Caco-2 (cell line): ENCODE data around the gene NLGN1. TPM values are rescaled to one million over a fixed set of nuclear protein-coding genes. Genes with fewer than 3 reads are reported as not detected.
A peak's percentile ranks its signal among the peaks of the same experiment; 100 is the strongest.

Experiments
- BruUV-seq: library from RNA; stranded (reverse); fragments of 400-500 nt; replicated peaks from 2 replicates; lab custom pipeline; 2021; lab: Mats Ljungman, UMichigan
- CTCF ChIA-PET: fragments of 300-600 bp; sonication (Branson Sonifier 250); formaldehyde crosslinking; loops from one replicate; lab custom pipeline; 2022; ENCODE audit warnings: antibody characterized with exemption; lab: Charles Lee
- POLR2A ChIA-PET: fragments of 300-600 bp; sonication (Branson Sonifier 250); formaldehyde crosslinking; loops from one replicate; lab custom pipeline; 2022; ENCODE audit warnings: antibody characterized with exemption; lab: Charles Lee
- DNase-seq, 2 experiments: peaks; one replicate each; pipeline versions ENCODE4 v3.0.0 to v3.0.0-alpha.2; 2020 to 2022
- H3K27me3 ChIP-seq: replicated peaks from 2 replicates; pipeline ENCODE4 v1.6.0; 2011; ENCODE audit warnings: low read length; ENCODE audit not compliant: control insufficient read depth, insufficient read depth
- H3K36me3 ChIP-seq: 2 replicates; pipeline ENCODE4 v1.5.1; 2011; ENCODE audit warnings: low read length; ENCODE audit not compliant: control insufficient read depth, insufficient read depth
- H3K4me1 ChIP-seq: fragments of 250-450 bp; sonication (Bioruptor Pico); 2 replicates; pipeline ENCODE4 v1.5.1; 2020; ENCODE audit warnings: mild to moderate bottlenecking
- H3K4me3 ChIP-seq: 2 replicates; pipeline ENCODE4 v1.5.1; 2011; ENCODE audit warnings: low read depth, mild to moderate bottlenecking, control low read depth, low read length
- H3K9me3 ChIP-seq: fragments of 250-450 bp; sonication (Bioruptor Pico); 2 replicates; pipeline ENCODE4 v1.5.1; 2020; ENCODE audit warnings: mild to moderate bottlenecking, moderate library complexity
- H3K27ac Mint-ChIP-seq: one replicate; pipeline ENCODE4 v1.8.0; 2022; ENCODE audit warnings: mixed read lengths; ENCODE audit not compliant: unreplicated experiment
- H3K27me3 Mint-ChIP-seq: one replicate; pipeline ENCODE4 v1.8.0; 2022; ENCODE audit warnings: mixed read lengths; ENCODE audit not compliant: insufficient read depth, unreplicated experiment
- H3K36me3 Mint-ChIP-seq: one replicate; pipeline ENCODE4 v1.8.0; 2022; ENCODE audit warnings: mild to moderate bottlenecking, mixed read lengths; ENCODE audit not compliant: insufficient read depth, unreplicated experiment
- H3K4me1 Mint-ChIP-seq: one replicate; pipeline ENCODE4 v1.8.0; 2022; ENCODE audit warnings: low read depth, mixed read lengths; ENCODE audit not compliant: unreplicated experiment
- H3K4me3 Mint-ChIP-seq: one replicate; pipeline ENCODE4 v1.8.0; 2022; ENCODE audit warnings: mild to moderate bottlenecking, moderate library complexity, mixed read lengths; ENCODE audit not compliant: unreplicated experiment
- H3K9me3 Mint-ChIP-seq: one replicate; pipeline ENCODE4 v1.8.0; 2022; ENCODE audit warnings: mixed read lengths; ENCODE audit not compliant: unreplicated experiment
- intact Hi-C: fragments of 100-400 bp; cut with micrococcal nuclease; formaldehyde crosslinking; loops from one replicate; pipeline ENCODE4 v1.10.0; 2022; ENCODE audit not compliant: unreplicated experiment
- total RNA-seq: library from RNA; stranded (reverse); gene quantifications from 2 replicates; pipeline ENCODE4 v1.2.3, GENCODE V29; 2022
- TF ChIP-seq, protein P1 (sequence below), 2 experiments: fragments of 200-600 bp in 1 of 2; IDR thresholded peaks; 1 replicate in 1 of 2; 2 replicates in 1 of 2; pipeline versions ENCODE4 v1.5.1 to v1.8.0; 2011 to 2022; ENCODE audit warnings: antibody characterized with exemption in 1 of 2, control low read depth in 1 of 2, inconsistent platforms in 1 of 2, low read depth in 1 of 2, low read length in 1 of 2, mild to moderate bottlenecking in 1 of 2, moderate library complexity in 1 of 2; ENCODE audit not compliant: insufficient read depth in 1 of 2, severe bottlenecking in 1 of 2, unreplicated experiment in 1 of 2

The NLGN1 gene
- total RNA-seq, 1 experiment from 2014 or later: not detected

DNA sequence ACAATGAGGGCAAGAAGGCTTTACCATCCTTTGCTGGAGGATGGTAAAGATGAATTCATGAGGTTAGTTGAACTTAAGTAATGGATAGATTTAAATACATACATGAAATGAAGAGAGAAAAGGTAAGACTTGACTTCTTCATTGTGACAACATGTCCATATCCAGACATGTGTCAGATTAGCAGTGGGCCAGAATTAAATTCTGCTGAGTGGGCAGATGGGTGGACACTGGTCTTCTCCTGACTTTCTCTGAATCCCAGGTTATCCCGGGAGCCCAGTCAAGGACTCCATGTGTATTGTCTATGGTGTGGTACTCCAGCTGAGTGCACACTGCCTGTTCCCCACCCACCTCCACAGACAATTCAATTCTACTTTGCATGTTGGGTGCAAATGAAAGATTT, 603.1 kb downstream of the NLGN1 start:
- no peaks in the 10 kb centered on the region for H3K9me3 ChIP-seq
- H3K27ac Mint-ChIP-seq: no peak overlapping the region
- no peaks in the 10 kb centered on the region; the same call in 1 of the 2 replicates for H3K27me3 ChIP-seq
- no peaks in the 10 kb centered on the region for H3K36me3 Mint-ChIP-seq
- no peaks in the 10 kb centered on the region for H3K4me1 ChIP-seq
- intact Hi-C loops: loop anchor here (5.0 kb wide), 1 partner anchor 268 kb away; no protein-coding TSS in a partner anchor
- BruUV-seq: no TSS peak
- H3K9me3 Mint-ChIP-seq: no peaks in the 10 kb centered on the region
- no peaks in the 10 kb centered on the region for H3K4me1 Mint-ChIP-seq
- DNase-seq: no peak
- CTCF ChIA-PET: no interaction called here
- no peak overlapping the region for H3K4me3 Mint-ChIP-seq
- no peaks in the 10 kb centered on the region for H3K36me3 ChIP-seq
- POLR2A ChIA-PET: no interaction called here
- H3K4me3 ChIP-seq: no peak overlapping the region
- peaks cover 6% of the 10 kb centered on the region for H3K27me3 Mint-ChIP-seq
- TF ChIP-seq, protein P1, sequence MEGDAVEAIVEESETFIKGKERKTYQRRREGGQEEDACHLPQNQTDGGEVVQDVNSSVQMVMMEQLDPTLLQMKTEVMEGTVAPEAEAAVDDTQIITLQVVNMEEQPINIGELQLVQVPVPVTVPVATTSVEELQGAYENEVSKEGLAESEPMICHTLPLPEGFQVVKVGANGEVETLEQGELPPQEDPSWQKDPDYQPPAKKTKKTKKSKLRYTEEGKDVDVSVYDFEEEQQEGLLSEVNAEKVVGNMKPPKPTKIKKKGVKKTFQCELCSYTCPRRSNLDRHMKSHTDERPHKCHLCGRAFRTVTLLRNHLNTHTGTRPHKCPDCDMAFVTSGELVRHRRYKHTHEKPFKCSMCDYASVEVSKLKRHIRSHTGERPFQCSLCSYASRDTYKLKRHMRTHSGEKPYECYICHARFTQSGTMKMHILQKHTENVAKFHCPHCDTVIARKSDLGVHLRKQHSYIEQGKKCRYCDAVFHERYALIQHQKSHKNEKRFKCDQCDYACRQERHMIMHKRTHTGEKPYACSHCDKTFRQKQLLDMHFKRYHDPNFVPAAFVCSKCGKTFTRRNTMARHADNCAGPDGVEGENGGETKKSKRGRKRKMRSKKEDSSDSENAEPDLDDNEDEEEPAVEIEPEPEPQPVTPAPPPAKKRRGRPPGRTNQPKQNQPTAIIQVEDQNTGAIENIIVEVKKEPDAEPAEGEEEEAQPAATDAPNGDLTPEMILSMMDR (IDR thresholded peaks at IDR 0.05; ENCODE audit: insufficient read depth in 1 of 2, low read depth in 1 of 2, low read length in 1 of 2, severe bottlenecking in 1 of 2, unreplicated experiment in 1 of 2): no peak

DNA sequence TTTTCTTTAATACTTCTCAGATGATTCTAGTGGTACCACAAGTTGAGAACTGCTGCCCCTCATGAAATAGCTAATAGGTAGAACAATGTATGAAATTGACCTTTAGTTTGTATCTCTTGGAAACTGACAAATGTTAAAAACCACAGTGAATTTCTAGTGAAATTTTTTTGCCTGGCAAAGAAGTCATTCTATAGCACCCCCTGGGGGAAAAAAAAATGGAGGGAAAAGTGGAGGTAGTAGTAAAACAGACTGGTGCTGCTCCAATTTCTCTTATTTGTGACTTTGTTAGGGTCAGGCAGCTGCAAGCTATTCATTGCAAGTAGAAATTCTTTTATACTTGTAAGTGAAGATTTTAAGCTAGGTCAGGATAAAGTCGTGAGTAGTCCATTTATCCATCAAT, 605.0 kb downstream of the NLGN1 start:
- no TSS peak for BruUV-seq
- Mint-ChIP-seq H3K36me3 (no peaks in the 10 kb centered on the region), H3K4me1 (no peaks in the 10 kb centered on the region), H3K27ac (no peak overlapping the region), H3K9me3 (no peaks in the 10 kb centered on the region), H3K27me3 (peaks cover 12% of the 10 kb centered on the region), H3K4me3 (no peak overlapping the region)
- ChIA-PET CTCF (no interaction called here), POLR2A (no interaction called here)
- intact Hi-C loops: loop anchor here (2.0 to 5.0 kb wide), 2 partner anchors 270 to 592 kb away; no protein-coding TSS in a partner anchor
- TF ChIP-seq, protein P1 (IDR thresholded peaks at IDR 0.05; ENCODE audit: insufficient read depth in 1 of 2, low read depth in 1 of 2, low read length in 1 of 2, severe bottlenecking in 1 of 2, unreplicated experiment in 1 of 2): peak; percentile 13 to 15
- Histone ChIP-seq H3K9me3 (no peaks in the 10 kb centered on the region), H3K27me3 (no peaks in the 10 kb centered on the region; the same call in 1 of the 2 replicates), H3K36me3 (no peaks in the 10 kb centered on the region), H3K4me3 (no peak overlapping the region), H3K4me1 (no peaks in the 10 kb centered on the region)
- DNase-seq: peak in 1 of 2 experiments; percentile 35

DNA sequence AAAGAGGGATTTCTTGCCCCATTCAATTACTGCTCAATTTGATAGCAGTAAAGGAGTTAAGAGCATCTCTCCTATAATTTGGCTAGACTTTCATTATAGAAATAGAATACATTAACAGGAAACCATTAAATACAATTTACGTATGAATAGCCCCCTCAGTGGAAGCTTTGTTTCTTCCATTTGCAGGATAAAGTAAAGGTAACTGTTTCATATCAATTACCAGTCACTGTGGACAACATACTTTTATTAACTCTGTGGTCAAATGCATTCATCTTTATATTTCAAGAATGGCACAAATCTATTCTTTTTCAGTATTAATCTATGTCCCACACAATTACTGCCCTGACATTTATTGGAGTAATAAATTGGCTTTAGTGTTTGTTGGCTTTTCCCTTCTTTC, 613.4 kb downstream of the NLGN1 start:
- TF ChIP-seq, protein P1 (IDR thresholded peaks at IDR 0.05; ENCODE audit: insufficient read depth in 1 of 2, low read depth in 1 of 2, low read length in 1 of 2, severe bottlenecking in 1 of 2, unreplicated experiment in 1 of 2): no peak
- no peaks in the 10 kb centered on the region for H3K4me1 ChIP-seq
- BruUV-seq: no TSS peak
- POLR2A ChIA-PET: no interaction called here
- Mint-ChIP-seq H3K27ac (no peak overlapping the region), H3K27me3 (peaks cover 9% of the 10 kb centered on the region), H3K36me3 (no peaks in the 10 kb centered on the region), H3K9me3 (no peaks in the 10 kb centered on the region), H3K4me1 (no peaks in the 10 kb centered on the region), H3K4me3 (no peak overlapping the region)
- CTCF ChIA-PET: no interaction called here
- no peak overlapping the region for H3K4me3 ChIP-seq
- DNase-seq: no peak
- no peaks in the 10 kb centered on the region for H3K36me3 ChIP-seq
- intact Hi-C loops: no loop called here
- H3K27me3 ChIP-seq: no peaks in the 10 kb centered on the region
- H3K9me3 ChIP-seq: no peaks in the 10 kb centered on the region
